Measurements from ENCODE around the gene PLCH2. TPM values are rescaled to one million over a fixed set of nuclear protein-coding genes. Genes with fewer than 3 reads are reported as not detected.

Gene PLCH2
- total and polyA plus RNA-seq, 2 of the 13 experiments (the other 11 are each of a cell fraction or from before 2014, with no cell fraction given) = 0.15 to 0.67 TPM

- no peak for DNase-seq (ENCODE audit: low spot score)
- Histone ChIP-seq H3K9me3 (ENCODE audit: low read length) (no peaks in the 10 kb centered on the region), H3K9ac (ENCODE audit: insufficient read depth, low read depth, low read length) (no peak overlapping the region), H2AFZ (ENCODE audit: low read length) (no peak overlapping the region), H3K36me3 (replicated peaks in 1 of 2; ENCODE audit: control insufficient read depth in 1 of 2, insufficient read depth in 2 of 2, low read length in 2 of 2) (no peaks in the 10 kb centered on the region), H3K4me3 (replicated peaks in 1 of 3; ENCODE audit: insufficient read depth in 1 of 3, low read depth in 2 of 3, low read length in 3 of 3) (no peak overlapping the region), H4K20me1 (ENCODE audit: insufficient read depth, low read length) (peaks cover 4% of the 10 kb centered on the region; the same call in 1 of the 2 replicates), H3K27ac (ENCODE audit: extremely low read length, insufficient read depth, low read length) (no peak overlapping the region), H3K4me1 (ENCODE audit: insufficient read depth, low read length) (peaks cover 11% of the 10 kb centered on the region; the same call in 1 of the 2 replicates), H3K27me3 (ENCODE audit: control insufficient read depth in 1 of 2, insufficient read depth in 2 of 2, low read length in 2 of 2) (peaks cover 20 to 87% of the 10 kb centered on the region in 2 experiments), H3K79me2 (ENCODE audit: insufficient read depth, low read length) (no peaks in the 10 kb centered on the region), H3K4me2 (ENCODE audit: low read depth, low read length) (no peak overlapping the region)
- in situ Hi-C loops (cut with HindIII; ENCODE audit: extremely low pct_ligation_motif_present, low pct_unique_long_range_greater_than_20kb) (no loop called here), intact Hi-C loops (cut with micrococcal nuclease; ENCODE audit: unreplicated experiment) (no loop called here)
- ChIA-PET CTCF (ENCODE audit: low intra/inter-chr PET ratio, low total read pairs) (no interaction called here), POLR2A (no interaction called here)
- FAIRE-seq = no peak
- no peak for TF ChIP-seq ATAD3A (CRISPR knock-in tag; IDR thresholded peaks at IDR 0.05)
- no peak for TF ChIP-seq DR1 (CRISPR knock-in tag; IDR thresholded peaks at IDR 0.05)
- TF ChIP-seq CBX5 (CRISPR knock-in tag; IDR thresholded peaks at IDR 0.05; ENCODE audit: borderline replicate concordance) = no peak
- no peak for ATAC-seq
- no TSS peak for BruUV-seq (replicated peaks)
- WGBS (ENCODE audit: low lambda C conversion rate) = 0% methylated on average over 1 of the region's 17 CpGs
Observed at GRCh38 chr1:2474104-2474844, 1.8 kb upstream of the PLCH2 start.

- Histone ChIP-seq H3K79me2 (ENCODE audit: insufficient read depth, low read length) (no peaks in the 10 kb centered on the region), H3K36me3 (replicated peaks in 1 of 2; ENCODE audit: control insufficient read depth in 1 of 2, insufficient read depth in 2 of 2, low read length in 2 of 2) (no peaks in the 10 kb centered on the region), H2AFZ (ENCODE audit: low read length) (no peak overlapping the region), H3K4me1 (ENCODE audit: insufficient read depth, low read length) (peaks cover 11% of the 10 kb centered on the region; the same call in 1 of the 2 replicates), H3K9ac (ENCODE audit: insufficient read depth, low read depth, low read length) (no peak overlapping the region), H3K9me3 (ENCODE audit: low read length) (no peaks in the 10 kb centered on the region), H4K20me1 (ENCODE audit: insufficient read depth, low read length) (peaks cover 4% of the 10 kb centered on the region; the same call in 1 of the 2 replicates), H3K4me2 (ENCODE audit: low read depth, low read length) (no peak overlapping the region), H3K4me3 (replicated peaks in 1 of 3; ENCODE audit: insufficient read depth in 1 of 3, low read depth in 2 of 3, low read length in 3 of 3) (no peak overlapping the region), H3K27ac (ENCODE audit: extremely low read length, insufficient read depth, low read length) (no peak overlapping the region), H3K27me3 (ENCODE audit: control insufficient read depth in 1 of 2, insufficient read depth in 2 of 2, low read length in 2 of 2) (peaks cover 18 to 84% of the 10 kb centered on the region in 2 experiments)
- intact Hi-C loops (cut with micrococcal nuclease; ENCODE audit: unreplicated experiment) (no loop called here), in situ Hi-C loops (cut with HindIII; ENCODE audit: extremely low pct_ligation_motif_present, low pct_unique_long_range_greater_than_20kb) (no loop called here)
- ATAC-seq = no peak
- POLR2A ChIA-PET = no interaction called here
- CTCF ChIA-PET (ENCODE audit: low intra/inter-chr PET ratio, low total read pairs) = no interaction called here
- no TSS peak for BruUV-seq (replicated peaks)
- DNase-seq (ENCODE audit: low spot score) = no peak
- TF ChIP-seq ZNF350 (CRISPR knock-in tag; IDR thresholded peaks at IDR 0.05; ENCODE audit: borderline replicate concordance, low read depth) (no peak), ZNF362 (CRISPR knock-in tag; IDR thresholded peaks at IDR 0.05; ENCODE audit: borderline replicate concordance) (no peak), SMC3 (IDR thresholded peaks at IDR 0.05; ENCODE audit: low read length) (no peak), ZNF510 (CRISPR knock-in tag; IDR thresholded peaks at IDR 0.05; ENCODE audit: low read depth) (no peak), GATAD1 (CRISPR knock-in tag; IDR thresholded peaks at IDR 0.05) (no peak), ZSCAN30 (CRISPR knock-in tag; IDR thresholded peaks at IDR 0.05) (no peak), ZFYVE20 (CRISPR knock-in tag; IDR thresholded peaks at IDR 0.05; ENCODE audit: borderline replicate concordance, low read depth) (no peak)
- WGBS (ENCODE audit: low lambda C conversion rate) = 0% methylated on average over 1 of the region's 13 CpGs
- FAIRE-seq = no peak
Observed at GRCh38 chr1:2474933-2475371, 1.1 kb upstream of the PLCH2 start.

All from HepG2 (cell line).